HG02763 (cell line): Measurements from ENCODE around the gene ZNF529.

ENCODE experiments used
- ATAC-seq: cut with Tn5 transposase; IDR thresholded peaks from one replicate; pipeline ENCODE4 v1.9.1; 2021; ENCODE audit warnings: mild to moderate bottlenecking, moderate library complexity; ENCODE audit not compliant: unreplicated experiment

ZNF529 gene

DNA sequence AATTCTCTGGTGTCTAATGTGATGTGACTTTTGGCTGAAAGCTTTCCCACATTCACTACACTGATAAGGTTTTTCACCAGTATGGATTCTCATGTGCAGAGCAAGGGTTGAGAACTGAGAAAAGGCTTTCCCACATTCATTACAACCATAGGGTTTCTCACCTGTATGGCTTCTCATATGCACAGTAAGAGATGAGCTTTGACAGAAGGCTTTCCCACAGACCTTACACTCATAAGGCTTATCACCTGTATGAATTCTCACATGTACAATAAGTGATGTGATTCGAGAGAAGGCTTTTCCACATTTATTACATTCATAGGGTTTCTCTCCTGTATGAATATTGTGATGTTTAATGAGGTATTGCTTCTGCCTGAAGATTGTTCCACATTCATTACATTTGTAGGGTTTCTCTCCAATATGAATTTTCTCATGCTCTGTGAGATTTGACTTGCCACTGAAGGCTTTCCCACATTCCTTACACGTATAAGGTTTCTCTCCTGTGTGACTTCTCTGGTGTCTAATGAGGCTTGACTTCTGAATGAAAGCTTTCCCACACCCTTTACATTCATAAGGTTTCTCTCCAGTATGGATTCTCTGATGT is 59.0 kb downstream of the ZNF529 start:
- no peak for ATAC-seq

GRCh38 chr19:36508325-36508724 is 64.8 kb downstream of the ZNF529 start:
- ATAC-seq: no peak

DNA sequence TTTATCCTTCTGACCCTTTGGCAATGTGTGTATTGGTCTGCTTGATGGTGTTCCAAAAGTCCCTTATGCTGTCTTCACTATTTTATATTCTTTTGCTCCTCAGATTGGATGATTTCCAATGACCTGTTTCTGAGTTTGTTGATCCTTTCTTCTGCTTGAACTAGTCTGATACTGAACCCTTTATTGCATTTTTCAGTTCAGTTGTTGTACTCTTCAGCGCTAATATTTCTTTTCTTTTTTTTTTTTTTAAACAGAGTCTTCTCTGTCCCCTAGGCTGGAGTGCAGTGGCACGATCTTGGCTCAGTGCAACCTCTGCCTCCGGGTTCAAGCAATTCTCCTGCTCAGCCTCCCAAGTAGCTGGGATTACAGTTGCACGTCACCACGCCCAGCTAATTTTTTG is 71.1 kb downstream of the ZNF529 start:
- no peak for ATAC-seq

DNA sequence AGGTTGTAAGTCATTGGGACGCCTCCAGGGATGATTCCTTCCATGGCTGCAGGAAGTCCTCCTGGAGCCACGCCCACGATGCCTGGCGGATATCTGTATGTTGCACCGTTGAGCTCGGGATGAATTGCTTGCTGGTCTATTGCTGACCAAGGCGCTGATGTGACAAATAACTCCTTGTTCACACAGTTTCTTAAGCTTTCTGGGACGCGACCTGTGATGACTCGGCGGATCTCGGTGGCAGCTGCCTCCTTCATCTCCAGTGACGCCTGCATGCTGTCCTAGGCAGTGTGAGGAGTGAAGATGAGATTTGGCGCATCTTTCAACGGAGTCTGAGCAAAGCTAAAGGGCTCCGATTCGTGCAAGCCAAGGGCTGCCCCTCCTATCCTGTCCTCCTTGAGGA is 76.1 kb downstream of the ZNF529 start:
- ATAC-seq: no peak
